Hindlimb muscle (tissue), 1 donor: ENCODE results near the gene PFKFB2. TPM values are rescaled to one million over a fixed set of nuclear protein-coding genes. Genes with fewer than 3 reads are reported as not detected.

Experiments
- DNase-seq: peaks from one replicate; pipeline ENCODE4 v3.0.0-alpha.2; 2013
- polyA plus RNA-seq: library from polyadenylated mRNA; unstranded; fragments of 120-200 nt; gene quantifications from one replicate; pipeline ENCODE4 v1.2.1, GENCODE V29; 2013; ENCODE audit not compliant: insufficient read length

Gene PFKFB2
- polyA plus RNA-seq, 1 donor = 4.6 TPM

- DNase-seq = no peak
These were observed 36.7 kb downstream of the PFKFB2 start for GRCh38 chr1:207089627-207090355.

- no peak for DNase-seq
These were observed 38.3 kb downstream of the PFKFB2 start for GRCh38 chr1:207091200-207091908.

GRCh38 chr1:207093944-207094343, 40.9 kb downstream of the PFKFB2 start:
- DNase-seq = no peak

GRCh38 chr1:207097871-207098324, 44.8 kb downstream of the PFKFB2 start:
- no peak for DNase-seq

- DNase-seq = no peak
These were observed 48.6 kb downstream of the PFKFB2 start for GRCh38 chr1:207101720-207102119.

- no peak for DNase-seq
These were observed 49.1 kb downstream of the PFKFB2 start for GRCh38 chr1:207102146-207102545.

- DNase-seq = no peak
These were observed 49.6 kb downstream of the PFKFB2 start for GRCh38 chr1:207102659-207103058.

GRCh38 chr1:207103892-207104373, 50.9 kb downstream of the PFKFB2 start, which contains the start of gene C4BPA:
Gene C4BPA, plus strand, starts transcription at chr1:207104233. Its CDS starts 8,793 bp downstream, at chr1:207113026.
- no peak for DNase-seq

GRCh38 chr1:207109004-207109403, 55.9 kb downstream of the PFKFB2 start:
- no peak for DNase-seq

GRCh38 chr1:207112616-207113296, 59.7 kb downstream of the PFKFB2 start:
- peak; percentile 20 for DNase-seq

- no peak for DNase-seq
These were observed 62.2 kb downstream of the PFKFB2 start for GRCh38 chr1:207115269-207115668.

- no peak for DNase-seq
These were observed 71.3 kb downstream of the PFKFB2 start for GRCh38 chr1:207124389-207124788.

- DNase-seq = no peak
These were observed 75.4 kb downstream of the PFKFB2 start for GRCh38 chr1:207128336-207128921.

- no peak for DNase-seq
These were observed 76.0 kb downstream of the PFKFB2 start for GRCh38 chr1:207129053-207129452.

Other genes with a start within 250 kb of the PFKFB2 start
- gene IL20, start 187.7 kb upstream of the PFKFB2 start, polyA plus RNA-seq = not detected
- 0.12 TPM for gene IL24, start 155.8 kb upstream of the PFKFB2 start, polyA plus RNA-seq
- gene FCMR, start 131.3 kb upstream of the PFKFB2 start, polyA plus RNA-seq = 1.5 TPM
- 0.04 TPM for gene PIGR, start 106.8 kb upstream of the PFKFB2 start, polyA plus RNA-seq
- not detected for gene FCAMR, start 82.8 kb upstream of the PFKFB2 start, polyA plus RNA-seq
- gene C1orf116, start 20.5 kb upstream of the PFKFB2 start, polyA plus RNA-seq = 0.12 TPM
- gene YOD1, start 2.1 kb upstream of the PFKFB2 start, polyA plus RNA-seq = 4.2 TPM
- 0.10 TPM for gene C4BPB, start 35.6 kb downstream of the PFKFB2 start, polyA plus RNA-seq
- 0.17 TPM for gene C4BPA, start 51.0 kb downstream of the PFKFB2 start, polyA plus RNA-seq